ENCODE data around the gene ENDOV.

The ENDOV gene

GRCh38 chr17:80414803-80415625 lies at the start of gene ENDOV:
Gene ENDOV, plus strand, starts transcription at chr17:80415167. Its CDS starts 28 bp downstream, at chr17:80415195.
- peak within 1 kb of the TSS; percentile 65; the same call in 1 of the 2 replicates for H3K27ac ChIP-seq
- H3K9ac ChIP-seq (ENCODE audit: insufficient read length) = peak within 1 kb of the TSS; percentile 91
- peak; percentile 34 for DNase-seq (ENCODE audit: low read depth, low spot score)
- H3K4me3 ChIP-seq = peak within 1 kb of the TSS; percentile 99
- H3K9me3 ChIP-seq (ENCODE audit: low read depth, low read length) = no peaks in the 10 kb centered on the region
- TF ChIP-seq POLR2AphosphoS5 (IDR thresholded peaks at IDR 0.05; ENCODE audit: borderline replicate concordance, low read depth, low read length) (peak; percentile 69), FOXP2 (optimal IDR thresholded peaks at IDR 0.05; ENCODE audit: control extremely low read depth, extremely low read length, insufficient read depth) (peak; percentile 37), EZH2 (IDR thresholded peaks at IDR 0.05) (no peak)
- no peaks in the 10 kb centered on the region for H3K36me3 ChIP-seq (ENCODE audit: insufficient read depth, low read length)

GRCh38 chr17:80365983-80366382 lies 49.0 kb upstream of the ENDOV start:
- DNase-seq (ENCODE audit: low read depth, low spot score) = no peak
- H3K27ac ChIP-seq = no peak overlapping the region
- TF ChIP-seq FOXP2 (optimal IDR thresholded peaks at IDR 0.05; ENCODE audit: control extremely low read depth, extremely low read length, insufficient read depth) (no peak), EZH2 (IDR thresholded peaks at IDR 0.05) (no peak), POLR2AphosphoS5 (IDR thresholded peaks at IDR 0.05; ENCODE audit: borderline replicate concordance, low read depth, low read length) (no peak)
- H3K4me3 ChIP-seq = no peak overlapping the region
- no peaks in the 10 kb centered on the region for H3K9me3 ChIP-seq (ENCODE audit: low read depth, low read length)
- peaks cover 26% of the 10 kb centered on the region for H3K36me3 ChIP-seq (ENCODE audit: insufficient read depth, low read length)
- H3K9ac ChIP-seq (ENCODE audit: insufficient read length) = no peak overlapping the region

GRCh38 chr17:80367503-80367902 lies 47.5 kb upstream of the ENDOV start:
- DNase-seq (ENCODE audit: low read depth, low spot score) = no peak
- no peaks in the 10 kb centered on the region for H3K9me3 ChIP-seq (ENCODE audit: low read depth, low read length)
- no peak overlapping the region for H3K27ac ChIP-seq
- no peak overlapping the region for H3K4me3 ChIP-seq
- no peak for TF ChIP-seq POLR2AphosphoS5 (IDR thresholded peaks at IDR 0.05; ENCODE audit: borderline replicate concordance, low read depth, low read length)
- no peak for TF ChIP-seq FOXP2 (optimal IDR thresholded peaks at IDR 0.05; ENCODE audit: control extremely low read depth, extremely low read length, insufficient read depth)
- TF ChIP-seq EZH2 (IDR thresholded peaks at IDR 0.05) = no peak
- no peak overlapping the region for H3K9ac ChIP-seq (ENCODE audit: insufficient read length)
- H3K36me3 ChIP-seq (ENCODE audit: insufficient read depth, low read length) = peaks cover 13% of the 10 kb centered on the region; the same call in 1 of the 2 replicates

GRCh38 chr17:80371196-80371595 lies 43.8 kb upstream of the ENDOV start:
- Histone ChIP-seq H3K9ac (ENCODE audit: insufficient read length) (no peak overlapping the region), H3K9me3 (ENCODE audit: low read depth, low read length) (no peaks in the 10 kb centered on the region), H3K4me3 (no peak overlapping the region), H3K36me3 (ENCODE audit: insufficient read depth, low read length) (peaks cover 19% of the 10 kb centered on the region; the same call in 1 of the 2 replicates), H3K27ac (no peak overlapping the region)
- TF ChIP-seq POLR2AphosphoS5 (IDR thresholded peaks at IDR 0.05; ENCODE audit: borderline replicate concordance, low read depth, low read length) (no peak), FOXP2 (optimal IDR thresholded peaks at IDR 0.05; ENCODE audit: control extremely low read depth, extremely low read length, insufficient read depth) (no peak), EZH2 (IDR thresholded peaks at IDR 0.05) (no peak)
- DNase-seq (ENCODE audit: low read depth, low spot score) = no peak

GRCh38 chr17:80372456-80372855 lies 42.5 kb upstream of the ENDOV start:
- no peak overlapping the region for H3K27ac ChIP-seq
- H3K9ac ChIP-seq (ENCODE audit: insufficient read length) = no peak overlapping the region
- H3K36me3 ChIP-seq (ENCODE audit: insufficient read depth, low read length) = peaks cover 29% of the 10 kb centered on the region; the same call in 1 of the 2 replicates
- no peaks in the 10 kb centered on the region for H3K9me3 ChIP-seq (ENCODE audit: low read depth, low read length)
- DNase-seq (ENCODE audit: low read depth, low spot score) = no peak
- no peak overlapping the region for H3K4me3 ChIP-seq
- TF ChIP-seq FOXP2 (optimal IDR thresholded peaks at IDR 0.05; ENCODE audit: control extremely low read depth, extremely low read length, insufficient read depth) (no peak), EZH2 (IDR thresholded peaks at IDR 0.05) (no peak), POLR2AphosphoS5 (IDR thresholded peaks at IDR 0.05; ENCODE audit: borderline replicate concordance, low read depth, low read length) (no peak)

GRCh38 chr17:80372922-80373570 lies 41.9 kb upstream of the ENDOV start:
- H3K36me3 ChIP-seq (ENCODE audit: insufficient read depth, low read length) = peaks cover 34% of the 10 kb centered on the region; the same call in 1 of the 2 replicates
- H3K4me3 ChIP-seq = no peak overlapping the region

GRCh38 chr17:80374039-80374731 lies 40.8 kb upstream of the ENDOV start:
- Histone ChIP-seq H3K4me3 (no peak overlapping the region), H3K27ac (no peak overlapping the region), H3K9ac (ENCODE audit: insufficient read length) (no peak overlapping the region), H3K36me3 (ENCODE audit: insufficient read depth, low read length) (peaks cover 34% of the 10 kb centered on the region; the same call in 1 of the 2 replicates), H3K9me3 (ENCODE audit: low read depth, low read length) (no peaks in the 10 kb centered on the region)
- no peak for DNase-seq (ENCODE audit: low read depth, low spot score)
- no peak for TF ChIP-seq FOXP2 (optimal IDR thresholded peaks at IDR 0.05; ENCODE audit: control extremely low read depth, extremely low read length, insufficient read depth)
- TF ChIP-seq EZH2 (IDR thresholded peaks at IDR 0.05) = no peak
- no peak for TF ChIP-seq POLR2AphosphoS5 (IDR thresholded peaks at IDR 0.05; ENCODE audit: borderline replicate concordance, low read depth, low read length)

More at GRCh38 chr17:80372922-80373570, 41.9 kb upstream of the ENDOV start:
- TF ChIP-seq EZH2 (IDR thresholded peaks at IDR 0.05) = no peak
- TF ChIP-seq FOXP2 (optimal IDR thresholded peaks at IDR 0.05; ENCODE audit: control extremely low read depth, extremely low read length, insufficient read depth) = no peak
- TF ChIP-seq POLR2AphosphoS5 (IDR thresholded peaks at IDR 0.05; ENCODE audit: borderline replicate concordance, low read depth, low read length) = no peak
- no peak overlapping the region for H3K9ac ChIP-seq (ENCODE audit: insufficient read length)
- no peaks in the 10 kb centered on the region for H3K9me3 ChIP-seq (ENCODE audit: low read depth, low read length)
- no peak overlapping the region for H3K27ac ChIP-seq
- DNase-seq (ENCODE audit: low read depth, low spot score) = no peak

Measured in SK-N-MC (cell line).